MCF 10A (cell line): Measurements from ENCODE around the gene PPCDC. TPM values are rescaled to one million over a fixed set of nuclear protein-coding genes. Genes with fewer than 3 reads are reported as not detected.

ENCODE experiments used
- BruUV-seq: library from RNA; stranded (reverse); fragments of 400-500 nt; replicated peaks from 2 replicates; lab custom pipeline; 2021; lab: Mats Ljungman, UMichigan
- CTCF ChIA-PET: fragments of 300-600 bp; sonication (Branson Sonifier 250); formaldehyde crosslinking; extraction: SDS; loops from one replicate; lab custom pipeline; 2021; ENCODE audit warnings: antibody characterized with exemption, inconsistent platforms; lab: Yijun Ruan, JAX
- POLR2A ChIA-PET: fragments of 300-600, 350-650 bp; sonication (Branson Sonifier 250); formaldehyde crosslinking; extraction: SDS; loops from one replicate; lab custom pipeline; 2020; ENCODE audit warnings: antibody characterized with exemption, inconsistent platforms; lab: Yijun Ruan, JAX
- DNase-seq: peaks from one replicate; pipeline ENCODE4 v3.0.0-alpha.2; 2018; ENCODE audit not compliant: unreplicated experiment
- H3K27ac Mint-ChIP-seq: one replicate; pipeline ENCODE4 v1.8.0; 2022; ENCODE audit warnings: mild to moderate bottlenecking, low read depth, mixed read lengths; ENCODE audit not compliant: unreplicated experiment
- H3K27me3 Mint-ChIP-seq: one replicate; pipeline ENCODE4 v1.8.0; 2022; ENCODE audit warnings: mixed read lengths; ENCODE audit not compliant: insufficient read depth, unreplicated experiment
- H3K36me3 Mint-ChIP-seq: one replicate; pipeline ENCODE4 v1.8.0; 2022; ENCODE audit warnings: mild to moderate bottlenecking, moderate library complexity, mixed read lengths; ENCODE audit not compliant: insufficient read depth, unreplicated experiment
- H3K4me1 Mint-ChIP-seq: one replicate; pipeline ENCODE4 v1.8.0; 2022; ENCODE audit warnings: mixed read lengths; ENCODE audit not compliant: insufficient read depth, unreplicated experiment
- H3K4me3 Mint-ChIP-seq: one replicate; pipeline ENCODE4 v1.8.0; 2022; ENCODE audit warnings: mild to moderate bottlenecking, moderate library complexity, mixed read lengths; ENCODE audit not compliant: unreplicated experiment
- H3K9me3 Mint-ChIP-seq: one replicate; pipeline ENCODE4 v1.8.0; 2022; ENCODE audit warnings: mixed read lengths; ENCODE audit not compliant: unreplicated experiment
- CTCF ChIP-seq: fragments of 200-600 bp; IDR thresholded peaks from one replicate; pipeline ENCODE4 v1.8.0; 2022; ENCODE audit warnings: antibody characterized with exemption, mild to moderate bottlenecking; ENCODE audit not compliant: unreplicated experiment
- intact Hi-C: fragments of 100-400 bp; cut with micrococcal nuclease; formaldehyde crosslinking; loops from 2 replicates; pipeline ENCODE4 v1.14.1; 2022
- total RNA-seq: library from RNA; stranded (reverse); gene quantifications from 2 replicates; pipeline ENCODE4 v1.2.3, GENCODE V29; 2022

PPCDC gene
- total RNA-seq, 1 experiment from 2014 or later, result 25.1 TPM

DNA sequence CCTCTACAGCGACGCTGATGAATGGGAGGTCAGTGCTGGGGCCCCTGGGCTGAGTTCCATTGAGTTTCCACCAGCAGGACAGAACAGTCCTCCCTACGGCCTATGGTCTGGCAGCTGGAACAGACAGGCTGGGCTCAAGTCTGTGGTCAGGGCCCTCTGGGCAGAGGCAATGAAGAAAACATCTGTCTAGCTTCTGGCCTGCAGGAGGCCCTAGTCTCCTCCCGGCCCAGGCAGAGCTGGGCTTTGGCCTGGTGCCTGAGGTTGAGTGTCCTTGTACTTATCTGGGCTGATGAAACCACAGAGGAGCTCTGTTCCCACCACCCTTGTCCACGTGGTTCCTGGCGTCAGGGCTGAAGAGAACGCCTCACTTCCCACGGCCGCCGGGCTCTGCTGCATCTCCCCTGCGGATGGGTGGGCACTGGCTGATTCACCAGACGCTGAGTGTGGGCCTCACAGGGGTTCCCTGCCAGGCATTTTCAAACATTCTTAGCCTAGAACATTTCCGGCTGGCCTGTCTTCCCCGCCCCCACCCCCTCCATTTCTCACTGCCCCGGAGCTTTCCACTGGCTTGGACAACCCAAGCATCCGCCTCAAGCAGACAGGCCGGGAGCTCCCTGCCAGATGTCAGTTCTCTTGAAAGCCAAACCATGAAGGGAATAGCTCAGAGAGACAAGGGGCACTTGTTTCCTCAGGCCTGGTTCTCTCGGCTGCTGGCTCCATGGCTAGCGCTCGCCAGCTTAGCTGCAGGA is 20.3 kb downstream of the PPCDC start:
- DNase-seq, result peak; percentile 98
- Mint-ChIP-seq H3K9me3 (no peaks in the 10 kb centered on the region), H3K4me3 (peak overlapping the region; percentile 14), H3K27me3 (no peaks in the 10 kb centered on the region), H3K27ac (peak overlapping the region; percentile 76), H3K36me3 (no peaks in the 10 kb centered on the region), H3K4me1 (peaks cover 15% of the 10 kb centered on the region)
- intact Hi-C loops, result loop anchor here (1.0 kb wide), 2 partner anchors 14 to 159 kb away; no protein-coding TSS in a partner anchor
- TF ChIP-seq CTCF, result peak; percentile 31
- no TSS peak for BruUV-seq
- CTCF ChIA-PET, result interaction anchor here (0.6 to 2.3 kb wide), 9 partner anchors 8 to 163 kb away, joined by 4 to 9 read pairs (median 4); partner anchors contain the start of gene C15orf39
- POLR2A ChIA-PET, result interaction anchor here (1.6 kb wide), 1 partner anchor 15 kb away, joined by 4 read pairs; no protein-coding TSS in a partner anchor

- ChIA-PET CTCF (interaction anchor here (1.0 to 1.5 kb wide), 5 partner anchors 9 to 162 kb away, joined by 4 to 8 read pairs (median 5); no protein-coding TSS in a partner anchor), POLR2A (interaction anchor here (0.6 to 1.6 kb wide), 3 partner anchors 14 to 30 kb away, joined by 3 to 4 read pairs (median 3); partner anchors contain the start of gene PPCDC)
- H3K9me3 Mint-ChIP-seq, result no peaks in the 10 kb centered on the region
- no peaks in the 10 kb centered on the region for H3K27me3 Mint-ChIP-seq
- H3K4me3 Mint-ChIP-seq, result no peak overlapping the region
- H3K4me1 Mint-ChIP-seq, result peaks cover 10% of the 10 kb centered on the region
- H3K27ac Mint-ChIP-seq, result peak overlapping the region; percentile 76
- no TSS peak for BruUV-seq
- TF ChIP-seq CTCF, result no peak
- no peaks in the 10 kb centered on the region for H3K36me3 Mint-ChIP-seq
- intact Hi-C loops, result no loop called here
- no peak for DNase-seq
Observed at GRCh38 chr15:75044258-75044878, 21.0 kb downstream of the PPCDC start.

- intact Hi-C loops, result no loop called here
- Mint-ChIP-seq H3K4me3 (no peak overlapping the region), H3K27ac (no peak overlapping the region), H3K9me3 (no peaks in the 10 kb centered on the region), H3K27me3 (no peaks in the 10 kb centered on the region), H3K4me1 (peaks cover 10% of the 10 kb centered on the region), H3K36me3 (no peaks in the 10 kb centered on the region)
- ChIA-PET POLR2A (interaction anchor here (0.6 to 1.4 kb wide), 3 partner anchors 22 to 158 kb away, joined by 3 to 4 read pairs (median 3); partner anchors contain the start of gene PPCDC), CTCF (interaction anchor here (0.6 to 1.5 kb wide), 5 partner anchors 8 to 155 kb away, joined by 3 to 8 read pairs (median 4); no protein-coding TSS in a partner anchor)
- no peak for TF ChIP-seq CTCF
- BruUV-seq, result no TSS peak
- DNase-seq, result no peak
Observed at GRCh38 chr15:75045332-75046015, 22.1 kb downstream of the PPCDC start.
